B cell (primary cell): Measurements from ENCODE around the gene CCDC171. TPM values are rescaled to one million over a fixed set of nuclear protein-coding genes. Genes with fewer than 3 reads are reported as not detected.

ENCODE experiments used
- ATAC-seq: fragments of 200-7000 bp; cut with Tn5 transposase; one replicate; pipeline ENCODE4 v1.10.0; 2021; ENCODE audit warnings: low read depth, mild to moderate bottlenecking, moderate number of reproducible peaks, moderate library complexity
- CTCF ChIA-PET: fragments of 350-600 bp; sonication (Branson Sonifier 250); formaldehyde crosslinking; loops from one replicate; lab custom pipeline; 2021; ENCODE audit warnings: antibody characterized with exemption, inconsistent platforms; lab: Charles Lee
- POLR2A ChIA-PET: fragments of 350-600 bp; sonication (Branson Sonifier 250); formaldehyde crosslinking; loops from one replicate; lab custom pipeline; 2021; ENCODE audit warnings: antibody characterized with exemption; lab: Charles Lee
- DNase-seq: peaks from one replicate; pipeline ENCODE4 v3.0.0; 2013
- H2AFZ ChIP-seq: 2 replicates; pipeline ENCODE4 v1.6.1; 2012; ENCODE audit warnings: mild to moderate bottlenecking, low read depth, low read length; ENCODE audit not compliant: insufficient read depth, poor library complexity, severe bottlenecking
- H3K27ac ChIP-seq, 2 donors: 1 replicate in 1 of 2; 2 replicates in 1 of 2; pipeline ENCODE4 v1.5.1; 2012 to 2013; ENCODE audit warnings: low read length in 2 of 2, mild to moderate bottlenecking in 2 of 2, moderate library complexity in 1 of 2
- H3K27me3 ChIP-seq, 4 experiments: fragments of 200-600 bp in 1 of 4; sonication (generic) in 1 of 4; replicated peaks in 1 of 4; 1 replicate in 2 of 4; 2 replicates in 2 of 4; pipeline versions ENCODE4 v1.6.1 to v1.7.0; 2013 to 2016; ENCODE audit warnings: low read length in 3 of 4, mild to moderate bottlenecking in 2 of 4, mixed read lengths in 1 of 4, moderate library complexity in 1 of 4; ENCODE audit not compliant: insufficient read depth in 4 of 4, control insufficient read depth in 3 of 4; ENCODE audit errors: control extremely low read depth in 1 of 4
- H3K36me3 ChIP-seq, 2 experiments: replicated peaks in 1 of 2; 1 replicate in 1 of 2; 2 replicates in 1 of 2; pipeline versions ENCODE4 v1.6.1 to v1.7.1; 2013; ENCODE audit warnings: low read length in 1 of 2; ENCODE audit not compliant: insufficient read depth in 2 of 2, control insufficient read depth in 1 of 2; ENCODE audit errors: control extremely low read depth in 1 of 2, extremely low read depth in 1 of 2
- H3K4me1 ChIP-seq, 2 donors: fragments of 200-600 bp in 1 of 2; sonication (generic) in 1 of 2; 1 replicate in 1 of 2; 2 replicates in 1 of 2; pipeline versions ENCODE4 v1.5.1 to v1.6.1; 2013 to 2017; ENCODE audit warnings: low read length in 2 of 2; ENCODE audit not compliant: control insufficient read depth in 2 of 2, insufficient read depth in 2 of 2
- H3K4me2 ChIP-seq: replicated peaks from 2 replicates; pipeline ENCODE3; 2012; ENCODE audit warnings: mild to moderate bottlenecking, low read depth, low read length; ENCODE audit not compliant: poor library complexity, severe bottlenecking
- H3K4me3 ChIP-seq, 5 experiments: fragments of 200-600 bp in 1 of 5; sonication (generic) in 1 of 5; 1 replicate in 3 of 5; 2 replicates in 2 of 5; pipeline versions ENCODE4 v1.5.1 to v1.7.0; 2011 to 2016; ENCODE audit warnings: low read length in 4 of 5, mild to moderate bottlenecking in 4 of 5, low read depth in 2 of 5, control low read depth in 1 of 5, moderate library complexity in 1 of 5; ENCODE audit not compliant: insufficient read depth in 1 of 5; ENCODE audit errors: control extremely low read depth in 1 of 5, extremely low read depth in 1 of 5
- H3K79me2 ChIP-seq: fragments of 200-600 bp; sonication (generic); one replicate; pipeline ENCODE4 v1.6.0; 2016; ENCODE audit warnings: low read length; ENCODE audit not compliant: control insufficient read depth, insufficient read depth
- H3K9ac ChIP-seq: fragments of 200-600 bp; sonication (generic); 2 replicates; pipeline ENCODE4 v1.6.1; 2017; ENCODE audit warnings: mild to moderate bottlenecking, low read length, moderate library complexity
- H3K9me3 ChIP-seq, 3 donors: one replicate each; pipeline versions ENCODE4 v1.6.1 to v1.7.1; 2013; ENCODE audit warnings: low read length in 2 of 3; ENCODE audit not compliant: control insufficient read depth in 2 of 3, insufficient read depth in 1 of 3; ENCODE audit errors: control extremely low read depth in 1 of 3
- H4K20me1 ChIP-seq: 2 replicates; pipeline ENCODE4 v1.6.0; 2012; ENCODE audit warnings: mild to moderate bottlenecking, low read length; ENCODE audit not compliant: insufficient read depth, control insufficient read depth, poor library complexity, severe bottlenecking
- H3K27ac Mint-ChIP-seq: one replicate; pipeline ENCODE4 v1.8.0; 2021; ENCODE audit warnings: mixed read lengths
- H3K27me3 Mint-ChIP-seq: one replicate; pipeline ENCODE4 v1.8.0; 2021; ENCODE audit warnings: mixed read lengths
- H3K4me1 Mint-ChIP-seq: one replicate; pipeline ENCODE4 v1.8.0; 2021; ENCODE audit warnings: mixed read lengths
- H3K4me3 Mint-ChIP-seq: one replicate; pipeline ENCODE4 v1.8.0; 2021; ENCODE audit warnings: mixed read lengths
- H3K9me3 Mint-ChIP-seq: one replicate; pipeline ENCODE4 v1.8.0; 2022; ENCODE audit warnings: mixed read lengths; ENCODE audit not compliant: insufficient read depth
- EZH2 ChIP-seq: IDR thresholded peaks from 2 replicates; pipeline ENCODE4 v1.6.1; 2012; ENCODE audit warnings: borderline replicate concordance, low read depth, mild to moderate bottlenecking, moderate library complexity, low read length; ENCODE audit not compliant: insufficient read depth, poor library complexity, severe bottlenecking
- WGBS: methylation state at CpG from one replicate; pipeline ENCODE4 v1.1.5; 2013; ENCODE audit warnings: missing lambda C conversion rate; ENCODE audit not compliant: insufficient coverage; 5-methylcytosine and 5-hydroxymethylcytosine counted together
- intact Hi-C: fragments of 100-400 bp; cut with micrococcal nuclease; formaldehyde crosslinking; loops from one replicate; pipeline ENCODE4 v1.10.0; 2022
- polyA plus RNA-seq: library from polyadenylated mRNA; depleted of rRNA; stranded (reverse); fragments of >200 nt; gene quantifications from 2 replicates; pipeline ENCODE4 v1.2.3, GENCODE V29; 2012
- total RNA-seq, 2 donors: library from RNA; stranded (reverse); fragments of 120-200 nt in 1 of 2; gene quantifications; 1 replicate in 1 of 2; 2 replicates in 1 of 2; pipeline versions ENCODE4 v1.2.3 to v1.2.4, GENCODE V29; 2013 to 2022
- TF ChIP-seq, protein P1 (sequence below): fragments of 200-600 bp; IDR thresholded peaks from one replicate; pipeline ENCODE4 v1.8.0; 2022; ENCODE audit warnings: antibody characterized with exemption, mild to moderate bottlenecking

Gene CCDC171
- total and polyA plus RNA-seq, 2 donors (not counting 1 experiment from before 2014, with no cell fraction given): 0.22 to 6.3 TPM

DNA sequence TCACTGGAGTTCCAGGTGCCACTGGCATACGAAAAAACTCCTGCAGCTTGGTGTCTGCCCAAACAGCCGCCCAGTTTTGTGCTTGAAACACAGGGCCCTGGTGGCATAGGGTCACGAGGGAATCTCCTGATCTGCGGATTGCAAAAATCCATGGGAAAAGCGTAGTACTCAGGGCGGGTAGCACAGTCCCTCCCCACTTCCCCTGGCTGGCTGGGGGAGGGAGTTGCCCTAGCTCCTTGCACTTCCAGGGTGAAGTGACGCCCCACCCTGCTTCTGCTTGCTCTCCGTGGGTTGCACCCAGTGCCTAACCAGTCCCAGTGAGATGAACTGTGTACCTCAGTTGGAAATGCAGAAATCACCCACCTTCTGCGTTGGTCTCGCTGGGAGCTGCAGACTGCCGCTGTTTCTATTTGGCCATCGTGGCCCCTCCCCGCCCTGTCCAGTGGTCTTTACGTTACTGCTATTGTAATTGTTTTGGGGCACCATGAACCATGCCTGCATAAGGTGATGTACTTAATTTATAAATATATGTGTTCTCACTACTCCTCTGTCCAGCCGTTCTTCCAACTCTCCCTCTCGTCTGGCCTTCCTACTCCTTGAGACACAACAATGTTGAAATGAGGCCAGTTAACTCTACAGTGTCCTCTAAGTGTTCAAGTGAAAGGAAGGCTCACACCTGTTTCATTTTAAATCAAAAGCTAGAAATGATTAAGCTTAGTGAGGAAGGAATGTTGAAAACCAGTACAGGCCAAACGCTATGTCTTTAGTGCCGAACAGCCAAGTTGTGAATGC lies 65.9 kb downstream of the CCDC171 start:
- ChIA-PET CTCF (no interaction called here), POLR2A (no interaction called here)
- H3K9me3 ChIP-seq: no peaks in the 10 kb centered on the region
- no peaks in the 10 kb centered on the region for H3K79me2 ChIP-seq
- no peak overlapping the region for H3K4me2 ChIP-seq
- no peak overlapping the region for H2AFZ ChIP-seq
- H3K9ac ChIP-seq: no peak overlapping the region
- no peaks in the 10 kb centered on the region for H3K4me1 Mint-ChIP-seq
- intact Hi-C loops: no loop called here
- no peak for TF ChIP-seq EZH2
- TF ChIP-seq, protein P1, sequence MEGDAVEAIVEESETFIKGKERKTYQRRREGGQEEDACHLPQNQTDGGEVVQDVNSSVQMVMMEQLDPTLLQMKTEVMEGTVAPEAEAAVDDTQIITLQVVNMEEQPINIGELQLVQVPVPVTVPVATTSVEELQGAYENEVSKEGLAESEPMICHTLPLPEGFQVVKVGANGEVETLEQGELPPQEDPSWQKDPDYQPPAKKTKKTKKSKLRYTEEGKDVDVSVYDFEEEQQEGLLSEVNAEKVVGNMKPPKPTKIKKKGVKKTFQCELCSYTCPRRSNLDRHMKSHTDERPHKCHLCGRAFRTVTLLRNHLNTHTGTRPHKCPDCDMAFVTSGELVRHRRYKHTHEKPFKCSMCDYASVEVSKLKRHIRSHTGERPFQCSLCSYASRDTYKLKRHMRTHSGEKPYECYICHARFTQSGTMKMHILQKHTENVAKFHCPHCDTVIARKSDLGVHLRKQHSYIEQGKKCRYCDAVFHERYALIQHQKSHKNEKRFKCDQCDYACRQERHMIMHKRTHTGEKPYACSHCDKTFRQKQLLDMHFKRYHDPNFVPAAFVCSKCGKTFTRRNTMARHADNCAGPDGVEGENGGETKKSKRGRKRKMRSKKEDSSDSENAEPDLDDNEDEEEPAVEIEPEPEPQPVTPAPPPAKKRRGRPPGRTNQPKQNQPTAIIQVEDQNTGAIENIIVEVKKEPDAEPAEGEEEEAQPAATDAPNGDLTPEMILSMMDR: no peak
- ATAC-seq (no peak), DNase-seq (no peak)
- no peak overlapping the region for H3K4me3 Mint-ChIP-seq
- H4K20me1 ChIP-seq: no peaks in the 10 kb centered on the region
- no peak overlapping the region for H3K27ac Mint-ChIP-seq
- no peak overlapping the region for H3K4me3 ChIP-seq
- WGBS: 98% methylated on average over 13 of the region's 18 CpGs
- H3K27ac ChIP-seq: no peak overlapping the region
- H3K27me3 Mint-ChIP-seq: no peaks in the 10 kb centered on the region
- H3K36me3 ChIP-seq: no peaks in the 10 kb centered on the region
- H3K27me3 ChIP-seq: no peaks in the 10 kb centered on the region
- H3K9me3 Mint-ChIP-seq: no peaks in the 10 kb centered on the region
- H3K4me1 ChIP-seq: no peaks in the 10 kb centered on the region

DNA sequence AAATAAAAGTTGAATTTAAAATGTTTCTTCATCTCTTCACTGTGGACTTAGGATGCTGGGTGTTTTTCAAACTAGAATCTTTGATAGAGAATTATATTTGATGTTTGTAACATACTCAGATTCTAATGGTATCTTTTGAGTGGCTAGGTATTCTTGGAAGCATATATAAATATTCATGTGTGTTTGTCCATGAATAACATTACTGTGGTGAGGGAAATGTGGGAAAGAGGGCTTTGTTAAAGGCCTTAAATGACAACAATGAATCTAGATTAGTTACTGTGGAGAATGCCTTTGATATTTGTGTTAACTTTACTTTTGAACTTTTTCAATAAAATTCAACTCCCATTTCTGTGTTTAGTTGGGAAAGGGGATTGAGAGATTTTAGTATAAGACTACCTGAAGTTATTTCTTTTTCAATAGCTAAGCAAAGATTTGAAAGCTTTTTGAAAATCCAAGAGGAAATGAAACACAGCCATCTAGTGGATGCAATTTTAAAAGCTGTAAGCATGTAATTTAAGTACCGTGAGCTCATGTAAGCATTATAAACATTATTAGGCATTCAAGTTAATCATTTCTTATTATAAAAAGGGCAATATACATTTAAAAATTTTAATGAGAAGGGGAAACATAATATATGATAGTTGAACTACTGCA lies 69.6 kb downstream of the CCDC171 start:
- ChIA-PET POLR2A (no interaction called here), CTCF (interaction anchor here (0.9 to 1.1 kb wide), 2 partner anchors 70 to 412 kb away, joined by 3 read pairs; partner anchors contain the start of gene CCDC171)
- H3K4me1 Mint-ChIP-seq: no peaks in the 10 kb centered on the region
- no CpG with 5 or more reads among the region's 1 CpG for WGBS
- H3K27me3 ChIP-seq: no peaks in the 10 kb centered on the region
- no peaks in the 10 kb centered on the region for H3K9me3 ChIP-seq
- no peak for TF ChIP-seq EZH2
- TF ChIP-seq, protein P1: no peak
- H3K4me1 ChIP-seq: no peaks in the 10 kb centered on the region
- H3K4me2 ChIP-seq: no peak overlapping the region
- DNase-seq (no peak), ATAC-seq (no peak)
- no peak overlapping the region for H3K27ac ChIP-seq
- H3K9me3 Mint-ChIP-seq: no peaks in the 10 kb centered on the region
- H3K9ac ChIP-seq: no peak overlapping the region
- H4K20me1 ChIP-seq: no peaks in the 10 kb centered on the region
- no peak overlapping the region for H3K4me3 Mint-ChIP-seq
- no peaks in the 10 kb centered on the region for H3K79me2 ChIP-seq
- no peak overlapping the region for H3K27ac Mint-ChIP-seq
- intact Hi-C loops: no loop called here
- H3K36me3 ChIP-seq: no peaks in the 10 kb centered on the region
- H2AFZ ChIP-seq: no peak overlapping the region
- no peaks in the 10 kb centered on the region for H3K27me3 Mint-ChIP-seq
- H3K4me3 ChIP-seq: no peak overlapping the region
